ENCODE data around the gene PTPRT.

PTPRT gene

DNA sequence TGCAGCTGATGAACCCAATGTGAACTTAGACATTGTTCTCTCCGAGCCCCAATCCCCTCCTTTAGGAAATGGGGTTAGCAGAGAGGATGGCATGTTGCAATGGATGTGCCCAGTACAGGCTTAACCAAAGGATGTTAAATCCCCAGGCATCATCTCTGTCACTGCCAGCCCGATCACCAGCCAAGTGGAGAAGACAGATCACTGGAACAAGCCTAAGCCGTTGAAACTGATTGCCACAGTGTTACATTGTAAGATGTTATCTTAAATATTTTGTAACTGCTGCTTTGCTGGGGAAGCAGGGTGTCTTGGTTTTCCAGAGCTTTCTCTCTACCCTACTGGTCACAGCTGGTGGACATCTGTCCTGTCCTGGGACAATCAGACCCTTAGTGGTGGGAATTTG lies 788.1 kb downstream of the PTPRT start:
- TF ChIP-seq CTCF (IDR thresholded peaks at IDR 0.05) (no peak), ZFX (IDR thresholded peaks at IDR 0.05; ENCODE audit: borderline replicate concordance) (no peak)
- no peak overlapping the region for H3K27ac ChIP-seq

GRCh38 chr20:42399802-42400201 lies 789.9 kb downstream of the PTPRT start:
- TF ChIP-seq ZFX (IDR thresholded peaks at IDR 0.05; ENCODE audit: borderline replicate concordance) (no peak), CTCF (IDR thresholded peaks at IDR 0.05) (no peak)
- no peak overlapping the region for H3K27ac ChIP-seq

GRCh38 chr20:42392442-42392841 lies 797.3 kb downstream of the PTPRT start:
- TF ChIP-seq CTCF (IDR thresholded peaks at IDR 0.05) = no peak
- TF ChIP-seq ZFX (IDR thresholded peaks at IDR 0.05; ENCODE audit: borderline replicate concordance) = no peak
- H3K27ac ChIP-seq = no peak overlapping the region

GRCh38 chr20:42391807-42392206 lies 797.9 kb downstream of the PTPRT start:
- TF ChIP-seq ZFX (IDR thresholded peaks at IDR 0.05; ENCODE audit: borderline replicate concordance) (no peak), CTCF (IDR thresholded peaks at IDR 0.05) (no peak)
- no peak overlapping the region for H3K27ac ChIP-seq

DNA sequence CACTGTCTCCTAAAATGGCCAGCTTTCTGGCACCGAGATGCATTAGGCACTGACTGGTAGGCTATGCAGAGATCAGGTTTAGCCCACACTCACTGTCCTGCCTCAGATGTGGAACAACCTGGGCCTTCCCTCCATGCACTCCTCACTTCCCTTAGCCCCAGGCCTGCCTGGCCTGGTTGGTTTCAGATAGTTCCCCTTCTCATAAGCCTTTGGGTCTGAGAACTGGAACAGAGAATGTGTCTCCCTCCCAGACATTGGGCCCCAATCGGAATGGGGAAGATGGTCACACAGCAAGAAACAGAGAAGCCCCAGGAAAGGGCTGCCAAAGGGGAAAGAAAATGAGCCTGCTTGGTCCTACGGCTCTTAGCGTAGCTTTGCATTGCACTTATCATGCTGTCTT lies 809.4 kb downstream of the PTPRT start:
- no peak overlapping the region for H3K27ac ChIP-seq
- TF ChIP-seq ZFX (IDR thresholded peaks at IDR 0.05; ENCODE audit: borderline replicate concordance) (no peak), CTCF (IDR thresholded peaks at IDR 0.05) (no peak)

DNA sequence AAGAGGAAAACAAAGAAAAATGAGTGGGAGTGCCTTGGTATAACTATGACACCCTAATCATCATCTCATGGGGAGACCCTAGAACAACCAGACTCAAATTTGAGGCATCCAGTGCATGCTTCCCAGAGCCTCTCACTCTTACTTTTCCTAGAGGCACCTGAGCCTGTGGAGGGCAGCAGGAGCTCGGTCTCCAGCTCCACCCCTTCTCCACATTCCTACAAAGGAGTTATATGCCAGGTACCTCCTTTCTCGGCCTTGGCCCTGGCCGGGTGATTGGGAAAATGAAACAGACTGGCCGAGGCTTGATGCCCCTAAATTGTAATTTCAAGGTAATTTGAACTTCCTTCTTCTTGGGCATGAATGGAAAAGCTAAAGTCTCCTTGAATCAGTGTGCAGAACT lies 810.3 kb downstream of the PTPRT start:
- TF ChIP-seq CTCF (IDR thresholded peaks at IDR 0.05) = no peak
- no peak for TF ChIP-seq ZFX (IDR thresholded peaks at IDR 0.05; ENCODE audit: borderline replicate concordance)
- H3K27ac ChIP-seq = no peak overlapping the region

GRCh38 chr20:42378826-42379225 lies 810.9 kb downstream of the PTPRT start:
- no peak overlapping the region for H3K27ac ChIP-seq
- TF ChIP-seq CTCF (IDR thresholded peaks at IDR 0.05) (no peak), ZFX (IDR thresholded peaks at IDR 0.05; ENCODE audit: borderline replicate concordance) (no peak)

All from 22Rv1 (cell line).